ENCODE results near the gene SOD1. TPM values are rescaled to one million over a fixed set of nuclear protein-coding genes. Genes with fewer than 3 reads are reported as not detected.

Gene SOD1
- total and polyA plus RNA-seq, 2 of the 13 experiments (the other 11 are each of a cell fraction or from before 2014, with no cell fraction given), result 317 to 537 TPM

GRCh38 chr21:31624961-31625491 lies 34.5 kb upstream of the SOD1 start:
- peak; percentile 13 for DNase-seq (ENCODE audit: low spot score)
- no TSS peak for BruUV-seq (replicated peaks)
- WGBS (ENCODE audit: low lambda C conversion rate), result 30% methylated on average over 10 of the region's 11 CpGs
- ChIA-PET POLR2A (no interaction called here), CTCF (ENCODE audit: low intra/inter-chr PET ratio, low total read pairs) (no interaction called here)
- Histone ChIP-seq H3K4me2 (ENCODE audit: low read depth, low read length) (peak overlapping the region; percentile 52), H3K9me3 (ENCODE audit: low read length) (no peaks in the 10 kb centered on the region), H3K36me3 (replicated peaks in 1 of 2; ENCODE audit: control insufficient read depth in 1 of 2, insufficient read depth in 2 of 2, low read length in 2 of 2) (no peaks in the 10 kb centered on the region), H3K79me2 (ENCODE audit: insufficient read depth, low read length) (no peaks in the 10 kb centered on the region), H3K27me3 (ENCODE audit: control insufficient read depth in 1 of 2, insufficient read depth in 2 of 2, low read length in 2 of 2) (no peaks in the 10 kb centered on the region), H3K27ac (ENCODE audit: extremely low read length, insufficient read depth, low read length) (no peak overlapping the region), H4K20me1 (ENCODE audit: insufficient read depth, low read length) (no peaks in the 10 kb centered on the region), H3K9ac (ENCODE audit: insufficient read depth, low read depth, low read length) (no peak overlapping the region), H3K4me3 (replicated peaks in 1 of 3; ENCODE audit: insufficient read depth in 1 of 3, low read depth in 2 of 3, low read length in 3 of 3) (no peak overlapping the region), H2AFZ (ENCODE audit: low read length) (no peak overlapping the region), H3K4me1 (ENCODE audit: insufficient read depth, low read length) (peaks cover 16% of the 10 kb centered on the region)
- peak; percentile 73 for ATAC-seq
- in situ Hi-C loops (cut with HindIII; ENCODE audit: extremely low pct_ligation_motif_present, low pct_unique_long_range_greater_than_20kb), result no loop called here
- intact Hi-C loops (cut with micrococcal nuclease; ENCODE audit: unreplicated experiment), result no loop called here
- FAIRE-seq, result no peak
- TF ChIP-seq ZNF513 (CRISPR knock-in tag; conservative IDR thresholded peaks at IDR 0.05) (no peak), CTCF (CRISPR knock-in tag; IDR thresholded peaks at IDR 0.05) (no peak), ZNF235 (CRISPR knock-in tag; IDR thresholded peaks at IDR 0.05; ENCODE audit: borderline replicate concordance) (no peak), ZNF576 (CRISPR knock-in tag; IDR thresholded peaks at IDR 0.05) (no peak), CEBPB (IDR thresholded peaks at IDR 0.05; ENCODE audit: borderline replicate concordance, low read depth, low read length) (peak; percentile 41; the same call in 1 of the 2 replicates), CHCHD3 (CRISPR knock-in tag; IDR thresholded peaks at IDR 0.05) (no peak), ZNF362 (CRISPR knock-in tag; IDR thresholded peaks at IDR 0.05; ENCODE audit: borderline replicate concordance) (peak; percentile 80; the same call in 1 of the 2 replicates), DBP (CRISPR knock-in tag; IDR thresholded peaks at IDR 0.05; ENCODE audit: not compliant biosample characterization) (no peak), KLF9 (CRISPR knock-in tag; IDR thresholded peaks at IDR 0.05; ENCODE audit: low read depth) (no peak), ZBTB44 (CRISPR knock-in tag; IDR thresholded peaks at IDR 0.05) (no peak), ZNF770 (CRISPR knock-in tag; IDR thresholded peaks at IDR 0.05) (peak; percentile 49; the same call in 1 of the 2 replicates), LCORL (IDR thresholded peaks at IDR 0.05) (no peak), LCORL (CRISPR knock-in tag; IDR thresholded peaks at IDR 0.05) (no peak), ZNF577 (CRISPR knock-in tag; IDR thresholded peaks at IDR 0.05; ENCODE audit: borderline replicate concordance, low read depth) (no peak), ATAD3A (CRISPR knock-in tag; IDR thresholded peaks at IDR 0.05) (no peak)
